SU-DHL-6 (cell line): Measurements from ENCODE around the gene SLC38A3.

Source experiments
- EZH2phosphoT487 ChIP-seq: fragments of 200-600 bp; sonication (generic), shearing (Covaris generic); conservative IDR thresholded peaks from 2 replicates; pipeline ENCODE4 v1.6.1; 2018; ENCODE audit warnings: mild to moderate bottlenecking, antibody characterized with exemption, low read length, moderate library complexity, mixed read lengths
- TF ChIP-seq, protein P1 (sequence below): fragments of 200-600 bp; sonication (generic); IDR thresholded peaks from one replicate; pipeline ENCODE4 v1.5.1; 2017; ENCODE audit warnings: antibody characterized with exemption, mild to moderate bottlenecking, low read length, moderate library complexity; ENCODE audit not compliant: insufficient read depth, poor library complexity, severe bottlenecking

DNA sequence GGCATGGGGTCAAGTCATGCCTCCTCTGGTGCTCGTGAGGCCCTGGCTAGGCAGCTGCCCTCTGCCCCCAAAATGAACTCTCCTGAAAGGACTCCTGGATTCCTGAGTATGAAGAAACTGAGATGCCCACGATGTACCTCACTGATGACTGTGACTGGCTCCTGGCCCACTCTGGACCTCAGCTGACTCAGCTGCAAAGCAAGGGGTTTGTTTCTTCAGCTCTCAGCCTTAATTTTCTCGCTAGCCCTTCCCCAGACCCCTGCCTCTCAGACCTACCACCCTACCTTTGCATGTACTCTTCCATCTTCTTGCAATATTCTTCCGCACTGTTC, 25.7 kb downstream of the SLC38A3 start:
- TF ChIP-seq, protein P1, sequence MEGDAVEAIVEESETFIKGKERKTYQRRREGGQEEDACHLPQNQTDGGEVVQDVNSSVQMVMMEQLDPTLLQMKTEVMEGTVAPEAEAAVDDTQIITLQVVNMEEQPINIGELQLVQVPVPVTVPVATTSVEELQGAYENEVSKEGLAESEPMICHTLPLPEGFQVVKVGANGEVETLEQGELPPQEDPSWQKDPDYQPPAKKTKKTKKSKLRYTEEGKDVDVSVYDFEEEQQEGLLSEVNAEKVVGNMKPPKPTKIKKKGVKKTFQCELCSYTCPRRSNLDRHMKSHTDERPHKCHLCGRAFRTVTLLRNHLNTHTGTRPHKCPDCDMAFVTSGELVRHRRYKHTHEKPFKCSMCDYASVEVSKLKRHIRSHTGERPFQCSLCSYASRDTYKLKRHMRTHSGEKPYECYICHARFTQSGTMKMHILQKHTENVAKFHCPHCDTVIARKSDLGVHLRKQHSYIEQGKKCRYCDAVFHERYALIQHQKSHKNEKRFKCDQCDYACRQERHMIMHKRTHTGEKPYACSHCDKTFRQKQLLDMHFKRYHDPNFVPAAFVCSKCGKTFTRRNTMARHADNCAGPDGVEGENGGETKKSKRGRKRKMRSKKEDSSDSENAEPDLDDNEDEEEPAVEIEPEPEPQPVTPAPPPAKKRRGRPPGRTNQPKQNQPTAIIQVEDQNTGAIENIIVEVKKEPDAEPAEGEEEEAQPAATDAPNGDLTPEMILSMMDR: no peak
- TF ChIP-seq EZH2phosphoT487: no peak
